ENCODE results near the gene NGF.
"Not testable (repeated sequence)": the region's sequence is repeated elsewhere in the genome, so short reads cannot be mapped to it uniquely, and the experiment has no call there.

The NGF gene

GRCh38 chr1:115337633-115338456 lies at the start of gene NGF:
TSS of gene NGF (minus strand) at chr1:115338249. CDS start at chr1:115286795, 51,454 bp downstream.
- peak; percentile 81 for DNase-seq

GRCh38 chr1:115383455-115383854 lies 45.4 kb upstream of the NGF start:
- not testable (repeated sequence) for DNase-seq

GRCh38 chr1:115379943-115380342 lies 41.9 kb upstream of the NGF start:
- DNase-seq: no peak

- DNase-seq: no peak
Observed at GRCh38 chr1:115377411-115377810, 39.4 kb upstream of the NGF start.

GRCh38 chr1:115374598-115374997 lies 36.5 kb upstream of the NGF start:
- DNase-seq: no peak

DNA sequence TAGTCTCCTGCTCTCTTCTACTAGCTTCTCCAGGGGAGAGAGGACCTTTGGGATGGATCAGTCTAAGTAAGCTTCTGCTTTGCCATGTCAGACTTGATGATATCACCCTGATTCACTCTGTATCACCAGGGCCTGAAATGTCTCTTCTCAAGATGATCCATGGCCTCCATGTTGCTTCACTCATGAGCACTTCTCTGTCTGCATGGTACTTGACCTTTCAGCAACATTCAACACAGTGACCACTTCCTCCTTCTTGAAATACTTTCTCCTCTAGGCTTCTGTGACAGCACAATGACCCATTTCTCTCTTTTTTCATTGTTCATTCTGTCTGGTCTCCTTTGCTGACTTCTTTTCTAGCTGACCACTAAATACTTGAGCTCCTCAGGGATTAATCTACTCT lies 35.3 kb upstream of the NGF start:
- DNase-seq: no peak

DNA sequence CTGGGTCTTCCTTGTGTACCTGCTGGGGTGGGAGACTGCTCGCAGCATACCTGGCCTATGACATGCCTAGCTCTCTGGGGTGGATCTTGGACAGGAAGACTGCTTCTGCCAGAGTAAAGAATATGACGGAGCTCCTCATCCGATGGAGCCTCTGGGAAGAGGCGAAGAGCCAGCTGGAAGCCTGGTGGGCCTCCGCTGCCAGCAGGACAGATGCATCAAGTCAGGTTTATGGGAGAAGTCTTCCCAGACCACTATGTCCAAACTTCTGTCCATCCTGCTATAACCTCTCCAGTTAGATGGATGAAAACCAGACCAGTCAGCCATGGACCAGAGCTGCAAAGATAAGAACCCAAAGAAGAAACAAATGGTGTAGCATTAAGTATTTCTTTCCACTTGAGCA lies 27.7 kb upstream of the NGF start:
- DNase-seq: no peak

DNA sequence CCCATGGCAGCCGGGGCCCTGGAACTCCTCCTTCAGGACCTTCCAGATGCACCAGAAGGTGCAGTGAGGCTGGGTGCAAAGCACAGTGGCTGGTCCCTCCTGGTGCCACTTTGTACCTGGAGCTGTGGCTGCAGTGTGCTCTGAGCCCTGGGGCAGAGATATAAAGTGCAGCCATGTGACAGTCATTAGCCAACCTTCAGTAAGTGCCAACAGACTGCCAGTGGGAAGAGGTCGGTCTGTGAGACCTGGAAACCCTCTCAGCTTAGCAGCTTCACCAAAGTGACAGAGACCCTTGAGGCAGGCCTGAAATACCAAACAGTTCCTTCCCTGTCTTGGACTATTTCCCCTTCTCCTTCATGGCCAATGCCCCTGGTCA lies 26.7 kb upstream of the NGF start:
- DNase-seq: no peak

- peak; percentile 28 for DNase-seq
Observed at GRCh38 chr1:115364046-115364779, 26.2 kb upstream of the NGF start.

GRCh38 chr1:115363171-115363570 lies 25.1 kb upstream of the NGF start:
- DNase-seq: no peak

- DNase-seq: not testable (repeated sequence)
Observed at GRCh38 chr1:115360505-115361129, 22.6 kb upstream of the NGF start.

DNA sequence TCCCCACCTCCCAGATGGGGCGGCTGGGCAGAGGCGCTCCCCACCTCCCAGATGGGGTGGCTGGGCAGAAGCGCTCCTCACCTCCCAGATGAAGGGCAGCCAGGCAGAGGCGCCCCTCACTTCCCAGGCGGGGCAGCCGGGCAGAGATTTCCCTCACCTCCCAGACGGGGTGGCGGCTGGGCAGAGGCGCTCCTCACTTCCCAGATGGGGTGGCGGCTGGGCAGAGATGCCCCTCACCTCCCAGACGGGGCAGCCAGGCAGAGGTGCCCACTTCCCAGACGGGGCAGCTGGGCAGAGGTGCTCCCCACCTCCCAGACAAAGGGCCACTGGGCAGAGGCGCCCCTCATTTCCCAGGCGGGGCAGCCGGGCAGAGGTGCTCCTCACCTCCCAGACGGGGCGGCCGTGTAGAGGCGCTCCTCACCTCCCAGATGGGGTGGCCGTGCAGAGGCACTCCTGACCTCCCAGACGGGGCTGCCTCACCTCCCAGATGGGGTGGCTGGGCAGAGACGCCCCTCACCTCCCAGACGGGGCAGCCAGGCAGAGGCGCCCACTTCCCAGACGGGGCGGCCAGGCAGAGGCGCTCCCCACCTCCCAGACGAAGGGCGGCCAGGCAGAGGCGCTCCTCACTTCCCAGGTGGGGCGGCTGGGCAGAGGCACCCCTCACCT lies 21.9 kb upstream of the NGF start:
- not testable (repeated sequence) for DNase-seq

- DNase-seq: no peak
Observed at GRCh38 chr1:115356356-115356755, 18.3 kb upstream of the NGF start.

DNA sequence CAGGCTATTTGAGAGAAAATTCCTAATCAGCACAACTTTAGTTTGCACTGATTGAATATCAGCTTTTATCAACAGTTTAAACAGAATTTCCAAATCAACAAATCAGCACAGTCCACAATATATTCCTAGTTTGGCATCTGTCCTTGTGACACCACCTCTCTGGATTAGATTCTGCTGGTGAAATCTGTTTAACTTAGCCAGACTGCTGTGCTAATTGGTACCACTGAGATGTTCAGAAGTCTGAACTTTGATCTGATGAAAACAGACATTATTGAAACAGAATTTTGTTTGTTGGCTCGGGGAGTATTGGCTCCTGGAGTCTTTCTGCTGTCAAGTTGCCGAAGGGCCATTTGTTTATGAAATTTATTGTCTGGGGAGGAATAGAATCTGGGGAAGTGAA lies 17.0 kb upstream of the NGF start:
- peak; percentile 34 for DNase-seq

DNA sequence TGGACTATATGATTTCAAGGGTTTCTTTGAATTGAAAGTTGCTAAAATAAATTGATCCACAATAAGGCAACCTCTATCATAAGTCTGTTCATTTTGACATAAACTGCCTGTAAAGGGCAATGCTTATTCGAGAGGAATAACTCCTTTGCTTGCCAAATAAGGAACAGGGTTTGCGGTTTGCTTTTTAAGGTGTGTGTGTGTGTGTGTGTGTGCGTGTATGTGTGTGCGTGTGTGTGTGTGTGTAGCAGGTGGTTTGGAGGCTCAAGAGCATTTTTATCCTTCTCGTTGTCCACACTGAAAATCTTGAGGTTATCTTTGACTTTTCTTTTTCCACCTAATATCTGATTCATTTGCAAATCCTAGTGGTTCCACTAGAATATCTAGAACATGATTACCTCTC lies 13.1 kb upstream of the NGF start:
- no peak for DNase-seq

DNA sequence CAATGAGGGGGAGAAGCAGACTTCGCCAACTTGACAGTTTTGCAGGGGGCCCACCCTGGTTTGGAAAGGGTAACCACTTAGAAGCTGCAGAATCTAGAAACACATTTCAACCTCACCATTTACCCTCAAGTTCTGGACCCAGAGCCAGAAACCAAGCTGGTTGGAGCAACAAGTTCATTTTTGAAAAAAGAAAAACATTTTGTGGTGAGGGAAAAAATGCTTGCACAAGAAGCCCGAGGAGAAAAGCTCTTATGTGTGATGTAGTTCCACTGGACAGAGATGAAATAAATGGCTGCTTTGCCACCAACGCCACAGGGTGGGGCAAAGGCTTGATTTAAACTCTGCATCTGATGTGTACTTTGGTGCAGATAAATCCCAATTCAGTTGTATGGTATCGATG lies 10.6 kb upstream of the NGF start:
- no peak for DNase-seq

DNA sequence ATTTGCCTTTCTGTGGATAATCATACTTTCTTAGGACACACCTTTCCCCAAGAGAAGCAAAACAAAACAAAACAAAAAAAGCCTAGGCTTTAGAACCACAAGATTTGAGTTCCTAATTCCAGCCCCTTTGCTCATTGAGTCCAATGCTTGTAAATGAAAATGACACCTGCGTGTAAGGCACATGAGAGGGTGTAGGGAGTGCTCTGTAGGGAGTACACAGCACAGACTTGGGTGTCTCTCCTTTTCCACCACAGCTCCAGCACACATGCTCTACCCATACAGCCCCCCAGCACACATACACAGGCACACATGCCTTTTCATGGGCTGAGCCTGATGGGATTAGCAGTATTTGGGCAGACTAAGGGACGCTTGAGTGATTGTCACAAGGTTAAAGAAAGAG lies 9.2 kb upstream of the NGF start:
- DNase-seq: no peak

- no peak for DNase-seq
Observed at GRCh38 chr1:115343200-115343737, 5.2 kb upstream of the NGF start.

DNA sequence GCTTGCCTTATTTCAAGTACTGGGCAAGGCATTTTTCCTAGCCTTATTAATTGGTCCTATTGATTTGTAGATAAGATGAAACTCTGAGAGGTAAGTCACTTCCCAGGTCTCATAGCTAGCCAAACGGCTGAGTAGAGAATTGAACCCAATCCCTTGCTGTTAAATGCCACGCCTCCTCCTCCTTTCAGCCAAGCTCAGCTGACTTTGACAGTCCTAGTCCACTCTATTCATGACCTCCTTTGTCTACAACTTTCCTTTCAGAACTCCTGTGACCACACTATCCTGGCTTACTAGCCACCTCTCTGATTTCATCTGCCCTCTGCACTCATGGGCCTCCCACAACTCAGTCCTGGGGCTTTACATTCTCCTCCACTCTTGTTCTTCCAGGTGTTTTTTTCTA lies 3.9 kb upstream of the NGF start:
- DNase-seq: no peak

DNA sequence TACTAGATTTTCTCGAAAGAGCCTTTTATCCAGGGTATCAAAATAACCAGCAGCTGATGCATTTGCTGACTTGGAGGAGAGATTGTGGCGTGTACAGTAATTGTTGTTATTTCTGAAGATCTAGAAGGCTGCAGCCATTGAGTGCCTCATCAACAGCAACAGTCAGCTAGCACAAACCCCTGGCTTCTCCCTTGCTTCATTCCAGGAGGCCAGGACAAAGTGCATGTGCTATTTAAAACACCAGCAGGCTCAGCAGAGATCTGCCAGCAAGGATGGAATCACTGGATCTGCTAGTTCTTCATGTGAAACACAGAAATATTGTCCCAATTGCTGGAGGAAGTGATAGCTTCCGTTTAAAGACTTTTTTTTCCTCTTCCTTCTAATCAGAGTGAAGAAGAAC lies 2.8 kb upstream of the NGF start:
- DNase-seq: no peak

GRCh38 chr1:115338457-115338820 lies 390 bp upstream of the NGF start:
- DNase-seq: no peak

GRCh38 chr1:115337276-115337632 lies 795 bp downstream of the NGF start:
- DNase-seq: no peak

DNA sequence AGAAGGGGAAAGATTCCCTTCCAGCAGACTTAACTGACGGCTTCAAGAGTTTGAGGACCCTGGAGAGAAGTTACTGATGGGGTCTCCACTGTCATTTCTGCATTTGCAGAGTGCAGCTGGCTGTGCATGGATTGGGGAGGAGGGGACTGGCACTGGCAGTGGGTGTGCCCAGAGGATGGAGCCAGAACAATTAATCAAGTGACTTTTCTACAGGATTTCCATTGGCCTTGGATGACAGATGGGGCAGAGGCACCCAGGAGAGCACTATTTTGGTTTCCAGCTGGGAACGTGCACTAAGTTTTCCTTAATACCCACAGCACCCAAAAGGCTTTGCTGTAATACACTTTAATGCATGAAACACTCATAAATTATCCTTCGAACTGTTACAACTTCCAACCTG lies 1.3 kb downstream of the NGF start:
- DNase-seq: peak; percentile 26
